HG02943 (cell line): ENCODE measurements around the gene AFG3L2.

Source experiments
- ATAC-seq: cut with Tn5 transposase; IDR thresholded peaks from one replicate; pipeline ENCODE4 v1.9.1; 2021; ENCODE audit warnings: mild to moderate bottlenecking, low read depth, moderate library complexity; ENCODE audit not compliant: unreplicated experiment

AFG3L2 gene

DNA sequence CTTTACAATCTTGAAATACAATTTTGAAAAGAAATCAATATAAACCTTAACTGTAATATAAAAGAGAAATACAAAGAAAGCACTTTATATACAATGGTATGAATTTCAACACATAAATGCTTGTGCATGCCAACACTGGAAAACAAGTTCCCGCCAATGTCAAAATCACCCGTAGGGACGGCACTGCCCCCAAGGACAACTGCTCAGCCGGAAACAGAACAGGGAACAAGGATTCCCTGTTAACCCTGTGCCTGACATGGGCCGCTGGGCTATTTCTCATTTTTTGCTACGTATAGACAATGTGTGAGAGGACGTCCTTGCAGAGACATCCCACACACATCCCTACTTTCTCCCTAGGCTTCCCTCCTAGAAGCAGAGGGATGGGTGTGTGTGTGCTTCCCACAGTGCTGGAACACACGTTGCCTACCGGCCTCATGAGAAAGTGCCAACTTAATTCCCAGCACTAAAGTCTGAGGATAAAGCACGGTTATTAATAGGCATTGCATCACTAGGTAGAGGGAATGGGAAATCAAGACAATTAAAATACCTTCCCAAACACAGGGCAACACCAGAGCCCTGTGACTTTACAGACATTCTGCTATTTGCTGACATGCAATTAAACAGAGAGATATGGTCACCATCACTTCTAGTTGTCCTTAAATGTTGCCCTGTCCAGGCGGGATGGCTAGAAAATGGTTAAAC lies 14.4 kb downstream of the AFG3L2 start:
- ATAC-seq: no peak

GRCh38 chr18:12361770-12362378 lies 15.2 kb downstream of the AFG3L2 start:
- ATAC-seq: no peak

- no peak for ATAC-seq
Measured at GRCh38 chr18:12359515-12359927, 17.5 kb downstream of the AFG3L2 start.

- no peak for ATAC-seq
Measured at GRCh38 chr18:12352188-12352587, 24.8 kb downstream of the AFG3L2 start.

DNA sequence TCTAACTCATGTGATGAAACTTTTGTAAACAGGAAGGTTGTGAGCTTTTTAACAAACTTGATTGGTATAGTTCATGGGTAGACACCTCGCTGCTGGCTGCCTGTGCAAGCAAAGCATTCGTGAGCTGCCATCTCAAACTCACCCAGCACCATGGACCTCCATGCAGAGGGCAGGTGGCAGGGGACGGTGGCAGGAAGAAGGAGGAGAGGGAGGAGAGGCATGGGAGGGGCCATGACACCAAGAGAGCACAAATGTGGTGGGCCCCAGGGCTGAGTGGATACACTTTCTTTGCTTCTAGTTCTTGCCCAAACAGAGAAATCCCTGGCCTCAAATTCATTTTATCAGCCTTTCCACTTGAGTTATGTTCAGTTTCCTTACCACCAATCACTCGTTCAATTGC lies 29.1 kb downstream of the AFG3L2 start:
- no peak for ATAC-seq

- no peak for ATAC-seq
Measured at GRCh38 chr18:12346240-12346565, 30.8 kb downstream of the AFG3L2 start.

GRCh38 chr18:12345491-12346239 lies 31.4 kb downstream of the AFG3L2 start:
- ATAC-seq: no peak

- no peak for ATAC-seq
Measured at GRCh38 chr18:12342661-12343060, 34.4 kb downstream of the AFG3L2 start.

DNA sequence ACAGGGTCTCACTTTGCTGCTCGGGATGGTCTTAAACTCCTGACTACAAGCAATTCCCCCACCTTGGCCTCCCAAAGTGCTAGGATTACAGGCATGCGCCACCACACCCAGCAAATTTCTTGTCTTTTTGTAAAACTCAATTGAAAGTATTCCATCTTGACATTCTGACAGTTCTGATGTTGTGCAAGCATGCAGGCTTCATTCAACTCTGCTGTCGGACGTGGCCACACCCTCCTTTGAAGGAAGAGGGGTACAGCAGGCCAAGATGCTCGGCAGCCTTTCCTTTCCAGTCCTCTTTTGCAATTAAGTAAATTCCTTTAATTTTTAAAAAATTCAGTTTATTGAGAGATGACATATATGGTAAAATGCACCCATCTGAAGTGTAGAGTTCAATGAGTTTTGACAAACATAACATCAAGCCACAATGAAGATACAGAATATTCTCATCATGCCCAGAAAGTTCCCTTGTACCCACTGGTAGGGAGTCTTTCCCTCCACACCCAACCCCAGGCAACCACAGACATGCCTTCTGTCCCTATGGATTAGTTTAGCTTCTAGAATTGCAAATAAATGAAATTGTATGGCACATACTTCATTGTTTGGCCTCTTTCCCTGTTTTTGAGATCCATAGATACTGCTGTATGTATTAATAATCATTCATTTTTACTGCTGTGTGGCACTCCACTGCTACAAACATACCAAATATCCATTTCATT lies 35.9 kb downstream of the AFG3L2 start:
- no peak for ATAC-seq

GRCh38 chr18:12338382-12338781 lies 38.6 kb downstream of the AFG3L2 start:
- ATAC-seq: no peak

DNA sequence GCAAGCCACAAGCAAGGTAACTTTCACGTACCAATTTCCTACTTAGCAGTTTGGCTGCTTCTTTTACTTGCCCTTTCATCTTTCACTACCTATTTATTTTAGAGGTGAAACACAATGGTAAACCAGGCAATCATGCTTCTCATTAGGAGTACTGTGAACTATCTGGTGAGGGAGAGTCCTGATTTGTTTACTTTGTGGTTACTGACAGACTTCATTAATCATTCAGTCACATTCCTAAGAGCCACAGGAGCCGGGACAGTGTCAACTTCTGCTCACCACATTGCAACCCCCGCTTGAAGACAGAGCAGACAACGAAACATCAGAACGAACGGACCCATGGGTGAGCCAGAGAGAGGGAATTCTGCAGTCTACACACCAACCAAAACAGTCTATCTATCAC lies 40.1 kb downstream of the AFG3L2 start:
- ATAC-seq: no peak

DNA sequence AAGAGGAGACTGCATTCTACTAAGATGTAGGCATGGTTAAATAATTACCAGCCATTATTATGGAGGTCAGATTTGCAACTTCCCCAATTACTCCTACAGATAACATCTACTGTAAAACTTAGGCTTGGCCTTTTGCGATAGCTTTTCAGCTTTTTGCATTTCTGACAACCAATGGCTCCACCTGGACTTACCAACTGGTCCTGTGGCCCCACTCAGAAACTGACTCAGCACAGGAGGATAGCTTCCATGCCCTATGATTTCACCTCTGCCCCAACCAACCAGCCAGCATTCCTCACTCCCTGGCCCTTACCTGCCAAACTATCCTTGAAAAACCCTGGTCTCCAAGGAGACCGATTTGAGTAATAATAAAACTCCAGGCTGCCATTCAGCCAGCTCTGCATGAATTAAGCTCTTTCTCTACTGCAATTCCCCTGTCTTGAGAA lies 40.8 kb downstream of the AFG3L2 start:
- ATAC-seq: no peak

GRCh38 chr18:12335503-12335902 lies 41.5 kb downstream of the AFG3L2 start:
- no peak for ATAC-seq

DNA sequence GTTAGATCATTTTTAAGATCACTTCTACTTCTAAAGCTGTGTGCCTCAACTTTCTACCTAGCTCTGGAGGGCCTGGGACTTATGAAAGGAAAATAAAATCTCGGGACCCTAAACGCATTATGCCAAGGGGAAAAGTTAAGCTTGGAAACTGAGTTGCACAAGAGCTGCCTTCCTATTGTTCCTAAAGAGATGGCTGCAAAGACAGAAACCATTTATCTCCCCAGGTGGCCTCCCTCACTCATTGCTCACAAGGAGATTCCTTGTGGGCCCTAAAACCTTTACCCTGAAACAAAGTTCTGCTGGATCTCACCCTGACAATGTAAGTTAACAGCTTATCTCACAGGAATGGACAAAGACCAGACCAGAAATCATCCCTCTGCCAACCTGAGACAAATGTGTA lies 42.2 kb downstream of the AFG3L2 start:
- ATAC-seq: no peak

DNA sequence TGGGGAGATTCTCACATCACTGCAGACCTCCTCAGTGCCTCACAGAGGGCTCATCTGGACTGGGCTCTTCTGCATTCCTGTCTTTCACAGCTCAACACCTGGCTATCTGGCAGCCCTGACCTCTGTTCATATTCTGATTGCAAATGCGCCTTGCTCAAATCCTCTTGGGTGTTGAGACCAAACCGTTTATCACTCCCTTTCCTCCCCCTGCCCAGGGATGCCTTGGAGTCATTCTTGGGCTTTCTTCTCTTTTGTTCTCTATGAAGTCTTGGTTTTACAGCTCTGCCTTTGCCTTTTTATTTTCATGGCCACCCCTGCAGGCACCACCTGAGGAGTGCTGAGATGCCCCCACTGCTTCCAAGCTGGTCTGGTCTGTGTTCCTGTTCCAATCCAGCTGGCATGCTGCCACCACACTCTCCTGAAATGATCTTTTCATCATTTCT lies 42.6 kb downstream of the AFG3L2 start:
- no peak for ATAC-seq

DNA sequence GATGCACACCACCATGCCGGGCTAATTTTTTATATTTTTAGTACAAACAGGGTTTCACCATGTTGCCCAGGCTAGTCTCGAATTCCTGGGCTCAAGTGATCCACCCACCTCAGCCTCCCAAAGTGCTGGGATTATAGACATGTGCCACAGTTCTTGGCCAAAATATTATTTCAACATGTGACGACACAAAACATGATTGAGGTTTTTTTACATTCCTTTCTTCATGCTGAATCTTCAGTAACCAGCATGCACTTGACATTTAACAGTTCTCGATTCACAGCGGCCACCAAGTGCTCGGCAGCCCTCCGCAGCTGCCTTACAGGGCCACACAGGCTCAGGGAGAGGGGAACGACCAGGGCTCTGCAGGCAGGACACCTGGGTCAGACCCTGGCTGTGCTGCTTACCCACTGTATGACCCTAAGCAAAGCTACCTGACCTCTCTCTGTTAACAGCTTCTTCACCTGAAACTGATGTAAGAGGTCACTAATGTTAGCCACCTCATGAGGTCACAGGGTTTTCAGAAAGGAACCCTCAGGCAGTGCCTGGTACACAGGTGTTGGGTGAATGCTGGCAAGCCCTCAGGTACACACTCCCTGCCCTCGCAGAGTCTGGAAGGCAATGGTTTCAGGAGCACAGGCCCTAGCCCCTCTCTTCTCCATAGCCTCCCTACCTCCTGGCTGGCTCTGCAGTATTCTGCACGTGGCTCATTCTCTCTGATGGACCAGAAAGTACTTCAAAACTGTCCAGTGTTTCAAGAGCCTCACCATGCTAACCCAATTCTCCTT lies 43.3 kb downstream of the AFG3L2 start:
- no peak for ATAC-seq

- ATAC-seq: no peak
Measured at GRCh38 chr18:12330766-12331165, 46.3 kb downstream of the AFG3L2 start.

DNA sequence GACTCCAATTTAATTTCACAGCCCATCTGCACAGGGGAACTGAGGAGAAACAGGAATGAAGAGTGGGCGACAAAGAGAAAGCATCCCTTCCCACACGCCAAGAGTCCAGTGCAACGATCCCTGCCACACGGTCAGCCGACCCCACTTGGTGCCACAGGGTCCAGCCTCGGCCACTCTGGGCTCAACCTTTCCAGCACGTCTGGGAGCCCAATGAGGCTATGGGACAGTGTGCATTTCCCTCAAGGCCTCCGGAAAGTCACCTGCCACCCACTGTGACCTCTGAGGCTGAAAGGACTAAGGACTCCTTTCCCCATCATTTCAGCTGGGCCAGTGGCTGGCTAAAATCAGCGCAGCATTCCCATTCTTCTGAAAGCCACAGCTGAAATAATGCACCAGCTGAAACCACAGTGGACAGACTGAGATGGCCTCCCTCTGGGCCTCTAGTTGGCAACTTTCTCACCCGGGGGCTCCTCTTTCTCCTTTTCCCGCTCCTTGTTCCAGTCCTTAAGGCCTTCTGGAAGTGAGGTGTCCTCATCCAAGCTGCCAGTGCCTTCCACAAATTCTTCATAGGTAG lies 47.8 kb downstream of the AFG3L2 start:
- ATAC-seq: no peak

DNA sequence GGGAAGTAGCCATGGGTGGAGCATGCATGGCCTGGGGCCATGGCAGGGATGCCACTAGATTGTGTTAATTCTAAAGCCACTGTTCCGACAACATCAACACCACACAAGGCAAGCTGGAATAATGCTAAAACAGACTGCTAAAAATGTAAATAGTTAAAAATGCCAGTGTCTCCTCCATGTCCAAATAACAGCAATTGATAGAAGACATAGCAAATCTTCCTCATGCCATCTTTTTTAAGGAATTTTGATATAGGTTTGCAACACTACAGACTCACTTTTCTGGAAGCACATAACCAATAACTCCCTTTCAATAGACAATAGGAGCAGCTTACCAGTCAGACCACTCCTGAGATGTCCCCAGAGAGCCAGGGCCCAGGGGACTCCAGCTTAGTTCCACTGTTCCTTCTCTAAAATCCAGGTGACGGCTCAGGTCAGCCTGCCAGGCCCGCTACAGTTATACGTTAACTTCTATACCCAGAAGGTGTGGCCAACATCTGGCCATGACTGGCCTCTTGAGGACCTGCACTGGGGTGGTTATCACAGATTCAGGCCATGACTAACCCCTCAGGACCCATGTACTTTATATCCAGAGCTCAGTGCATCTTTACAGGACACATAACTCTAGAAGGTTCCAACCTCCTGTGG lies 48.7 kb downstream of the AFG3L2 start:
- ATAC-seq: no peak
